Gastroesophageal sphincter (tissue), 2 donors: Measurements from ENCODE around the gene CX3CL1.

Experiments used
- EP300 ChIP-seq: sonication (generic); formaldehyde crosslinking; IDR thresholded peaks from one replicate; pipeline ENCODE4 v1.6.1; 2017; ENCODE audit warnings: antibody characterized with exemption, mild to moderate bottlenecking
- POLR2A ChIP-seq, 2 donors: fragments of 450-650 bp; IDR thresholded peaks; one replicate each; pipeline ENCODE4 v1.6.1; 2017; ENCODE audit warnings: antibody characterized with exemption in 2 of 2, mild to moderate bottlenecking in 2 of 2, moderate library complexity in 1 of 2

GRCh38 chr16:57424583-57424982, 52.3 kb downstream of the CX3CL1 start:
- no peak for TF ChIP-seq POLR2A (IDR thresholded peaks at IDR 0.05)
- TF ChIP-seq EP300: no peak
